ENCODE data around the gene DUSP1.

The DUSP1 gene

DNA sequence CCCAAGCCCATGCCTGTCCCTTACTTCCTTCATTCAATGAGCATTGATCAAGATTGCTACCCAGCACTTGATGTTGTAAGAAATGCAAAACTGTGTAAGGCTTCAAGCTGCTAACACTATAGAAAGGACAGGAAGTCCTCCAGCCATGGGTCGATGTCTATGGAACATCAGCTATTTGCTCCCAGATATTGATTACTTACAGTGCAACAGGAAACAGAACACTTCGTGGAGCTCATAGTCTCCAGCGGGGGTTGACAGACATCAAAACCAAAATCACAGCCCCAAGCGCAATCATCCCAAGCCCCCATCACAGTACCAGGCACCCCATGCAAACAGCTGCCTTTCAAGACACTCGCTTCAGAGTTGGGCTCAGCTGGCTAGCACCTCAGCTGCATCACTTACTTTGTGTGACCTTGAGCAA lies 26.8 kb upstream of the DUSP1 start:
- TF ChIP-seq, protein P1, sequence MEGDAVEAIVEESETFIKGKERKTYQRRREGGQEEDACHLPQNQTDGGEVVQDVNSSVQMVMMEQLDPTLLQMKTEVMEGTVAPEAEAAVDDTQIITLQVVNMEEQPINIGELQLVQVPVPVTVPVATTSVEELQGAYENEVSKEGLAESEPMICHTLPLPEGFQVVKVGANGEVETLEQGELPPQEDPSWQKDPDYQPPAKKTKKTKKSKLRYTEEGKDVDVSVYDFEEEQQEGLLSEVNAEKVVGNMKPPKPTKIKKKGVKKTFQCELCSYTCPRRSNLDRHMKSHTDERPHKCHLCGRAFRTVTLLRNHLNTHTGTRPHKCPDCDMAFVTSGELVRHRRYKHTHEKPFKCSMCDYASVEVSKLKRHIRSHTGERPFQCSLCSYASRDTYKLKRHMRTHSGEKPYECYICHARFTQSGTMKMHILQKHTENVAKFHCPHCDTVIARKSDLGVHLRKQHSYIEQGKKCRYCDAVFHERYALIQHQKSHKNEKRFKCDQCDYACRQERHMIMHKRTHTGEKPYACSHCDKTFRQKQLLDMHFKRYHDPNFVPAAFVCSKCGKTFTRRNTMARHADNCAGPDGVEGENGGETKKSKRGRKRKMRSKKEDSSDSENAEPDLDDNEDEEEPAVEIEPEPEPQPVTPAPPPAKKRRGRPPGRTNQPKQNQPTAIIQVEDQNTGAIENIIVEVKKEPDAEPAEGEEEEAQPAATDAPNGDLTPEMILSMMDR (IDR thresholded peaks at IDR 0.05; ENCODE audit: control insufficient read depth, insufficient read depth, low read depth, low read length, missing control alignments), result no peak
- H3K4me3 ChIP-seq (ENCODE audit: control insufficient read depth, low read depth, low read length), result no peak overlapping the region
- no peak for DNase-seq (ENCODE audit: low read depth)

DNA sequence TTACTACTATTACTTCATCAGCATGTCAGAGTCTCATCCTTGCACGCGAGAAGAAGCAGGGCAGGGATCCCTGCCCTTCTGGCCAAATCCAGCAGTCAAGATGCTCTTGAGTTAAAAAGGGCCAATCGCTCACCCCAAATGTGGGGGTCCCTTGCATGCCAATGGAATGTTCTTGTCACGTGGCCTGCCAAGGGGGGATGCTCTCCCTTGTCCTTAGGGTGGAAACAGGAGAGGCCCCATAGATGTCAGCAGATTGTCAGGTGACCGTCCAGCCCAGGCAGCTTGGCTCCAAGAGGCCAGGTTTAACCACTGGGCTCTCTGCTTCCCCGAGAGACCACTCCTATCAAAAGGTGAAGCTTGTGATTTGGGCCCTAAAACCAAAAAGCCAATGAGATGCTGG lies 25.3 kb upstream of the DUSP1 start:
- DNase-seq (ENCODE audit: low read depth), result no peak
- no peak overlapping the region for H3K4me3 ChIP-seq (ENCODE audit: control insufficient read depth, low read depth, low read length)
- TF ChIP-seq, protein P1 (IDR thresholded peaks at IDR 0.05; ENCODE audit: control insufficient read depth, insufficient read depth, low read depth, low read length, missing control alignments), result no peak

DNA sequence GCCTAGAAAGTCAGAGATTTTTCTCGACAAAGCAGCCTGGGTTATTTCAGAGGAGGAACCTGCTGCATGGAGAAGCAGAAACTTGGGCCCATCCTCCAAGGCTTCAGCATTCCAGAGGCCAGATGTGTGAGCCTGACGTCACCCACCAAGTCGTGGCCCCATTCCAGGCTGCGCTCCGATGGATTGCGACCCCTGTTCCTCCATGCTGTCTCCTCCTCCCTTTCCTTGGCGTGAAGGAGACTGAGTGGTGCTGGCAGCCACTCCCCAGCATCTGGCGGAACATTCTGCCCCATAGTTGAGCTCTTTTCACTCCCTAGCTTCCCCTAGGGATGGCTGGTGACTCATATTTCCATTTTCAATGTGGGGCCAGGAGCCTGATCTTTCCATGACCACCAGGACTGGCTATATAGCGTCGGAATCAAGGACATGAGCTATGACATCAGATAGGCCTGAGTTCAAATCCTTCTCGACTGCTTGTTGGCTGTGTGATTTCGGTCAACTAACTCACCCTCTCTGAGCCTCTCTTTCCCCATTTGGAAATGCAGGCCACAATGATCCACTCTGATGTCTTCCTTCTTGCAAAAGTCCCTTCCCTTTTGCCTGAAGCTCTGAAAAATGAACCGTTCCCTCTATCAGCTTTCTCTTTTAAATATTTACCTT lies 24.5 kb upstream of the DUSP1 start:
- no peak overlapping the region for H3K4me3 ChIP-seq (ENCODE audit: control insufficient read depth, low read depth, low read length)
- TF ChIP-seq, protein P1 (IDR thresholded peaks at IDR 0.05; ENCODE audit: control insufficient read depth, insufficient read depth, low read depth, low read length, missing control alignments), result peak; percentile 10
- peak; percentile 87 for DNase-seq (ENCODE audit: low read depth)

DNA sequence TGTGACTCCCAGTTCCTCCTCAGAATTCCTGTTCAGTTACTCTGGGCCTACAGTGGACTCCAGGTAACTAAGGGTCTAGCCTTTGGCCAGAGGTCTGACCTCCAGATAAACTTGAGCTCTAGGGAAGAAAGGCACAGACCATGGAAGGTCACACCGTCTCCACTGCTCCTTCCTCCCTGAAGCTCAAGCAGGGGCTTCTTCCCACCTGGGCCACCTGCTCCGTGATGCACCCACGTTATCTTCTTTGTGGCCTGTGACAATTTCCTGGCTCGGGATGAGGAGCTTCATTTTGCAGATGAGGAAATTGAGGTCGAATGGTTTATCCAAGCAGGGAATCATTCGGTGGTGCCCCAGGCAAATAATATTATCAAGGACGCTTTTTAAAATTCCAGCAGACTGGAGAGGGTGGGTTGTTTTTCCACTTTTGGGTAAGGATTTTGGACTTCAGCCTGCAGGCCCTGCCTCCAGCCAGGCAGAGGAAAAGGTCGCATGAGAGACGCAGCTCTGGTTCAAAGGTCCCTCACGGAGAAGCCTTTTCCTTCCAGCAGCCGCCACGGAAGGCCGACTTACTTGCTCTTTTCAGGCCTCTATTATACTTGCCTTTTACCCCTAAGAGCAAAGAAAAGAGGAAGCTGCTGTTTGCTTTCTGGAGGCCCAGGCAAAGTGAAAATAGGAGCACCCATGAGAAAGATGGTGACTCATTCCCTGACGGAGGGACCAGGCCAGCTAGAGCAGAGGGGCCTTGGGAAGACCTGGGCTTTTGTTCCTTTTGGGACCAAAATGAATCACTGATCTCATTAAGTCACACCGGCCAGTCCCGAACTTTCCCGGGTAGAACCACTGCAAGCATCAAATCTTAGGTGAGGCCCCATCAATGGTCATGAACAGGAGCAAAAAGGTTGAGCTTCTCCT lies 22.8 kb upstream of the DUSP1 start:
- no peak for DNase-seq (ENCODE audit: low read depth)
- TF ChIP-seq, protein P1 (IDR thresholded peaks at IDR 0.05; ENCODE audit: control insufficient read depth, insufficient read depth, low read depth, low read length, missing control alignments), result no peak
- H3K4me3 ChIP-seq (ENCODE audit: control insufficient read depth, low read depth, low read length), result no peak overlapping the region

DNA sequence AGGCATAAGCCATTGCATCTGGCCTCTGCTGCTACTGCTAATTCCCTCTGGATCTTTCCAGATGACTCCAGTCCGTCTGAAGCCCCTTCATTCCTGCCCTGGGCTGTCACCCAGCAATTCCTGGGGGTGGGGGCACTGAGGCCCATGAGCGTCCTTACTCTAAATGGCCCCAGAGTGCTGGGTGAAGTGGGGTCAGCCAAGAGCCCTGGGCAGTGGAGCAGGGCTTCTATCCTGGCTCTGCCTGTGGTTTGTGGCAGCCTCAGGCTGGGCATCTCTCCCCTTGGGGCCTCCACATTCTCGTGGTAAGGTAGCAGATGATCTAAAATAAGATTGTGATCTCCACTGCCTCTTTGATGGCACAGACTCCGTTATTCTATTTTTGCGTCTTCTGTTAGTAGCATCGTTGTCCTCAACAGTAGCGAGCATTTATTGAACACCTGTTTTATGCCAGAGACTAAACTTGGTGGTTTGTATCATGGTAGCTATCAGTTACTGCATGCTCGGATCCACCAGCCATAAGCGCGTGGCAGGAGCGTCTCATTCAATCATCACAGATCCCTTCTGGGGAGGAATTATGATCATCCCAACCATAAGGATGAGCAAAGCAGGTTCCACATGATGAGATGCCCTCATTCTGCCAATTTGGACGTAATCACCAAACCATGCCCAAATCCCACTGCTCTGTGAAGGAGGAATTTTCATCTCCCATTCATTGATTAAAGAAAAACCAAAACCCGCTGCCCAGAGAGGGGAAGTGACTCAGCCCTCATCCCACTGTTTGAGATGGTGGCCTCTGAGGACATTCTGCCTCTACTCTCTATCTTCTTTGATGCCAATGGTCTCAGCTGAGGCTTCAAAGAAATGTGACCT lies 21.9 kb upstream of the DUSP1 start:
- no peak for DNase-seq (ENCODE audit: low read depth)
- TF ChIP-seq, protein P1 (IDR thresholded peaks at IDR 0.05; ENCODE audit: control insufficient read depth, insufficient read depth, low read depth, low read length, missing control alignments), result no peak

More for the DNA sequence above, 21.9 kb upstream of the DUSP1 start:
- no peak overlapping the region for H3K4me3 ChIP-seq (ENCODE audit: control insufficient read depth, low read depth, low read length)
